HEK293 (cell line): ENCODE results near the gene SAMD13.

ENCODE experiments used
- CTCF ChIA-PET: fragments of 350-600 bp; formaldehyde crosslinking; extraction: SDS; loops from one replicate; lab custom pipeline; 2021; ENCODE audit warnings: antibody characterized with exemption; lab: Yijun Ruan, JAX
- POLR2A ChIA-PET: fragments of 300-600 bp; formaldehyde crosslinking; extraction: SDS; loops from one replicate; lab custom pipeline; 2020; ENCODE audit warnings: antibody characterized with exemption, inconsistent platforms; lab: Yijun Ruan, JAX
- H3K27ac ChIP-seq: fragments of 200-500 bp; sonication (Bioruptor generic); 2 replicates; pipeline ENCODE4 v1.5.1; 2014; ENCODE audit warnings: low read depth, low read length, control low read depth, inconsistent platforms; ENCODE audit errors: extremely low read depth
- H3K36me3 ChIP-seq, 2 experiments: fragments of 200-500 bp in 1 of 2; sonication (Bioruptor generic) in 1 of 2; 1 replicate in 1 of 2; 2 replicates in 1 of 2; pipeline ENCODE4 v1.5.1; 2014 to 2017; ENCODE audit warnings: inconsistent platforms in 2 of 2, low read length in 2 of 2; ENCODE audit not compliant: control insufficient read depth in 2 of 2, insufficient read depth in 1 of 2
- H3K4me1 ChIP-seq: fragments of 200-500 bp; sonication (Bioruptor generic); 2 replicates; pipeline ENCODE4 v1.5.1; 2014; ENCODE audit warnings: mild to moderate bottlenecking, low read length, inconsistent platforms; ENCODE audit not compliant: control insufficient read depth, insufficient read depth
- H3K4me3 ChIP-seq: 2 replicates; pipeline ENCODE4 v1.5.1; 2011; ENCODE audit warnings: low read depth, mild to moderate bottlenecking, control low read depth, low read length, moderate library complexity
- H3K9me3 ChIP-seq: fragments of 200-500 bp; sonication (Bioruptor generic); 2 replicates; pipeline ENCODE4 v1.5.1; 2014; ENCODE audit warnings: low read depth, low read length, inconsistent platforms; ENCODE audit not compliant: control insufficient read depth, insufficient read depth
- GLIS2 ChIP-seq: fragments of 450-650 bp; formaldehyde crosslinking; IDR thresholded peaks from 2 replicates; pipeline ENCODE4 v1.5.1; 2016; ENCODE audit warnings: missing biosample characterization, missing genetic modification characterization
- IKZF3 ChIP-seq: fragments of 450-650 bp; IDR thresholded peaks from 2 replicates; pipeline ENCODE4 v1.5.0; 2018; ENCODE audit warnings: missing biosample characterization, mild to moderate bottlenecking, missing genetic modification characterization, moderate library complexity
- WT1 ChIP-seq: fragments of 450-650 bp; formaldehyde crosslinking; IDR thresholded peaks from 2 replicates; pipeline ENCODE4 v1.5.1; 2016; ENCODE audit warnings: missing biosample characterization, missing genetic modification characterization
- ZBTB20 ChIP-seq: fragments of 450-650 bp; formaldehyde crosslinking; IDR thresholded peaks from 2 replicates; pipeline ENCODE4 v1.5.1; 2016; ENCODE audit warnings: missing biosample characterization, missing genetic modification characterization
- ZNF514 ChIP-seq: fragments of 450-650 bp; formaldehyde crosslinking; IDR thresholded peaks from 2 replicates; pipeline ENCODE4 v1.5.1; 2016; ENCODE audit warnings: missing biosample characterization, missing genetic modification characterization
- ZNF776 ChIP-seq: fragments of 450-650 bp; formaldehyde crosslinking; IDR thresholded peaks from 2 replicates; pipeline ENCODE4 v1.5.0; 2017; ENCODE audit warnings: missing biosample characterization, missing genetic modification characterization, borderline replicate concordance
- TF ChIP-seq, protein P1 (sequence below): fragments of 450-650 bp; formaldehyde crosslinking; IDR thresholded peaks from 2 replicates; pipeline ENCODE4 v1.5.1; 2016; ENCODE audit warnings: missing biosample characterization, missing genetic modification characterization
- TF ChIP-seq, protein P2 (sequence below): fragments of 450-650 bp; formaldehyde crosslinking; IDR thresholded peaks from 2 replicates; pipeline ENCODE4 v1.5.1; 2017; ENCODE audit warnings: missing biosample characterization, mild to moderate bottlenecking, missing genetic modification characterization, moderate library complexity
- TF ChIP-seq, protein P3 (sequence below): fragments of 450-650 bp; formaldehyde crosslinking; IDR thresholded peaks from 2 replicates; pipeline ENCODE4 v1.5.1; 2016; ENCODE audit warnings: missing biosample characterization, missing genetic modification characterization
- TF ChIP-seq, protein P4 (sequence below): fragments of 450-650 bp; formaldehyde crosslinking; conservative IDR thresholded peaks from 2 replicates; pipeline ENCODE4 v1.5.1; 2016; ENCODE audit warnings: low read depth, missing biosample characterization, missing genetic modification characterization
- TF ChIP-seq, protein P5 (sequence below): fragments of 450-650 bp; formaldehyde crosslinking; IDR thresholded peaks from 2 replicates; pipeline ENCODE4 v1.5.1; 2016; ENCODE audit warnings: missing biosample characterization, missing genetic modification characterization

SAMD13 gene

DNA sequence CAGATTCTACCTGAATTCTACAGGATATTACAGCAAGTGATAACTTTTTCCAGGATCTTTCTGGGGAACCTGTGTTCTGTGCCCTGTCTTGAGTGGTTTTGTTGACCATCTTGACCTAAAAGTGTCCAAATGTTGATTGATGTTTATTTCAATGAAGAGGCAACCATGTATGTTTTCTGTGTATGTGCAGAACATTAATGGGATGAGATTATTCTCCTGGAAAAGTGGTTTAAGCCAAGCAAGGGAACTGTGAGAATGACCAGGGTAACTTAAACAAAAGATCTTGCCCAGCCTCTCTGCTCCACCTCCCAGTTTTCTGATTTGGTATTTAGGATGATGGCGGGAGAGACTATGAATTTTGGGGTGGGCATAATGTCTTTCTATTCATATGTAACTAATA lies 1.0 kb upstream of the SAMD13 start:
- Histone ChIP-seq H3K9me3 (no peaks in the 10 kb centered on the region), H3K4me1 (peaks cover 3% of the 10 kb centered on the region; the same call in 1 of the 2 replicates), H3K4me3 (no peak overlapping the region), H3K27ac (no peak overlapping the region; the same call in 1 of the 2 replicates), H3K36me3 (no peaks in the 10 kb centered on the region)
- CTCF ChIA-PET = interaction anchor here (0.6 to 1.2 kb wide), 2 partner anchors 29 to 133 kb away, joined by 3 read pairs; no protein-coding TSS in a partner anchor
- TF ChIP-seq, protein P1, sequence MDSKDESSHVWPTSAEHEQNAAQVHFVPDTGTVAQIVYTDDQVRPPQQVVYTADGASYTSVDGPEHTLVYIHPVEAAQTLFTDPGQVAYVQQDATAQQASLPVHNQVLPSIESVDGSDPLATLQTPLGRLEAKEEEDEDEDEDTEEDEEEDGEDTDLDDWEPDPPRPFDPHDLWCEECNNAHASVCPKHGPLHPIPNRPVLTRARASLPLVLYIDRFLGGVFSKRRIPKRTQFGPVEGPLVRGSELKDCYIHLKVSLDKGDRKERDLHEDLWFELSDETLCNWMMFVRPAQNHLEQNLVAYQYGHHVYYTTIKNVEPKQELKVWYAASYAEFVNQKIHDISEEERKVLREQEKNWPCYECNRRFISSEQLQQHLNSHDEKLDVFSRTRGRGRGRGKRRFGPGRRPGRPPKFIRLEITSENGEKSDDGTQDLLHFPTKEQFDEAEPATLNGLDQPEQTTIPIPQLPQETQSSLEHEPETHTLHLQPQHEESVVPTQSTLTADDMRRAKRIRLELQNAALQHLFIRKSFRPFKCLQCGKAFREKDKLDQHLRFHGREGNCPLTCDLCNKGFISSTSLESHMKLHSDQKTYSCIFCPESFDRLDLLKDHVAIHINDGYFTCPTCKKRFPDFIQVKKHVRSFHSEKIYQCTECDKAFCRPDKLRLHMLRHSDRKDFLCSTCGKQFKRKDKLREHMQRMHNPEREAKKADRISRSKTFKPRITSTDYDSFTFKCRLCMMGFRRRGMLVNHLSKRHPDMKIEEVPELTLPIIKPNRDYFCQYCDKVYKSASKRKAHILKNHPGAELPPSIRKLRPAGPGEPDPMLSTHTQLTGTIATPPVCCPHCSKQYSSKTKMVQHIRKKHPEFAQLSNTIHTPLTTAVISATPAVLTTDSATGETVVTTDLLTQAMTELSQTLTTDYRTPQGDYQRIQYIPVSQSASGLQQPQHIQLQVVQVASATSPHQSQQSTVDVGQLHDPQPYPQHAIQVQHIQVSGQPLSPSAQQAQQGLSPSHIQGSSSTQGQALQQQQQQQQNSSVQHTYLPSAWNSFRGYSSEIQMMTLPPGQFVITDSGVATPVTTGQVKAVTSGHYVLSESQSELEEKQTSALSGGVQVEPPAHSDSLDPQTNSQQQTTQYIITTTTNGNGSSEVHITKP = peak; percentile 61
- no peak for TF ChIP-seq IKZF3 (tag by site-specific recombination)
- TF ChIP-seq, protein P2, sequence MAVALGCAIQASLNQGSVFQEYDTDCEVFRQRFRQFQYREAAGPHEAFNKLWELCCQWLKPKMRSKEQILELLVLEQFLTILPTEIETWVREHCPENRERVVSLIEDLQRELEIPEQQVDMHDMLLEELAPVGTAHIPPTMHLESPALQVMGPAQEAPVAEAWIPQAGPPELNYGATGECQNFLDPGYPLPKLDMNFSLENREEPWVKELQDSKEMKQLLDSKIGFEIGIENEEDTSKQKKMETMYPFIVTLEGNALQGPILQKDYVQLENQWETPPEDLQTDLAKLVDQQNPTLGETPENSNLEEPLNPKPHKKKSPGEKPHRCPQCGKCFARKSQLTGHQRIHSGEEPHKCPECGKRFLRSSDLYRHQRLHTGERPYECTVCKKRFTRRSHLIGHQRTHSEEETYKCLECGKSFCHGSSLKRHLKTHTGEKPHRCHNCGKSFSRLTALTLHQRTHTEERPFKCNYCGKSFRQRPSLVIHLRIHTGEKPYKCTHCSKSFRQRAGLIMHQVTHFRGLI (tag by site-specific recombination) = no peak
- POLR2A ChIA-PET = no interaction called here

DNA sequence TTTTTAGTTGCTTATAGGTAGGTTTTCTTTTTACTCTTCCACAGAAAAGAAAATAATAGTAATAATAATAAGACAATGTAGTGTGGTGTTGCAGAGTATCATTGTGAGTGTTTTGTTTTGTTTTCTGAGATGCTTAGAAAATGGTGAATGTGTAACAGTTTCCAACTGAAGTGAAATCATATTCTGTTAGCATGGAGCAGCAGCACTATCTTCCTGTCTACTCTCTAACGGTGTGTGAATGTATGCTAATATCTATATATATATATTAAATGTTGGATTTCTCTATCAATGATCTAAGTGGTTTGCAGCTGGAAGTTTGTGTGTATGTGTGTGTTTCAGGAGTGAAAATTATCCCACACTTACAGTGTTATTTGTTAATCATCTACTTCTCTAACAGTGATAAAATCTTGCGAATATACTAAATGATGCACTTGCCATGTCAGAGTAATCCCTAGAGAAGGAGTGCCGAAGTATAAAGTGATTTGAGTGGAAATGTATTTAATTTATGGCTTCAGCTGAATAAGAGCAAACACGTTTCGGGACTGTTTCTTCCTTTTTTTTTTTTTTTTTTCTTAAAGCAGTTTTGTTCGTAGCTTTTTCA lies 377 bp downstream of the SAMD13 start:
- Histone ChIP-seq H3K9me3 (no peaks in the 10 kb centered on the region), H3K27ac (no peak overlapping the region), H3K4me3 (peak overlapping the region; percentile 17; the same call in 1 of the 2 replicates), H3K36me3 (no peaks in the 10 kb centered on the region), H3K4me1 (peaks cover 3% of the 10 kb centered on the region; the same call in 1 of the 2 replicates)
- ChIA-PET CTCF (interaction anchor here (0.6 to 1.1 kb wide), 5 partner anchors 9 to 546 kb away, joined by 3 to 5 read pairs (median 4); no protein-coding TSS in a partner anchor), POLR2A (interaction anchor here (0.7 to 1.1 kb wide), 3 partner anchors 13 to 63 kb away, joined by 3 read pairs; no protein-coding TSS in a partner anchor)
- TF ChIP-seq, protein P3, sequence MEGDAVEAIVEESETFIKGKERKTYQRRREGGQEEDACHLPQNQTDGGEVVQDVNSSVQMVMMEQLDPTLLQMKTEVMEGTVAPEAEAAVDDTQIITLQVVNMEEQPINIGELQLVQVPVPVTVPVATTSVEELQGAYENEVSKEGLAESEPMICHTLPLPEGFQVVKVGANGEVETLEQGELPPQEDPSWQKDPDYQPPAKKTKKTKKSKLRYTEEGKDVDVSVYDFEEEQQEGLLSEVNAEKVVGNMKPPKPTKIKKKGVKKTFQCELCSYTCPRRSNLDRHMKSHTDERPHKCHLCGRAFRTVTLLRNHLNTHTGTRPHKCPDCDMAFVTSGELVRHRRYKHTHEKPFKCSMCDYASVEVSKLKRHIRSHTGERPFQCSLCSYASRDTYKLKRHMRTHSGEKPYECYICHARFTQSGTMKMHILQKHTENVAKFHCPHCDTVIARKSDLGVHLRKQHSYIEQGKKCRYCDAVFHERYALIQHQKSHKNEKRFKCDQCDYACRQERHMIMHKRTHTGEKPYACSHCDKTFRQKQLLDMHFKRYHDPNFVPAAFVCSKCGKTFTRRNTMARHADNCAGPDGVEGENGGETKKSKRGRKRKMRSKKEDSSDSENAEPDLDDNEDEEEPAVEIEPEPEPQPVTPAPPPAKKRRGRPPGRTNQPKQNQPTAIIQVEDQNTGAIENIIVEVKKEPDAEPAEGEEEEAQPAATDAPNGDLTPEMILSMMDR (tag by site-specific recombination) = no peak
- peak; percentile 43; the same call in 1 of the 2 replicates for TF ChIP-seq WT1 (tag by site-specific recombination)

DNA sequence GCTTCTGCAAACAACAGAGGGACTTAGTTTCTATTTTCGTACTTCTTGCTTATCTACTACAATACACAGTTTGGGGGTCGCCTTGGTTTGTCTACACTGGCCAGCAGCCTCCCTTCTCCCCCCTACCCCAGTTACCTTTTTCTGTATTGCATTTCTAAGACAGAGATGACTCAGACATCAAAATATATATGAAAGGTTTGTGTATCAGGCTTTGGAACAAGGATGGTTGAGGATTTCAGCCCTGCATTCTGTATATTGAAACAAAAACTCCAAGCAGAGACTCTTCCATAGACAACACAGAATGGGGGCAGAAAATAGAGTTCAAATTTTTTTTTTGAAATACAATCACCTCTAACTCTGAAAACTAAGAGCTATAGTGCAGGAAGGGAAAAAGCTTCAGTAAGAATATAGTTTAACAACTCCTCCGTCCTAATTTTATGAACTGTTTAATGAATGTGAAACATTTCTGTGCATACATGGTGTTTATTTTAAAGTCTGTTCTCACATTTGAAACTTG lies 1.9 kb downstream of the SAMD13 start:
- peak overlapping the region; percentile 29 for H3K4me3 ChIP-seq
- H3K36me3 ChIP-seq = no peaks in the 10 kb centered on the region
- peak overlapping the region; percentile 1; the same call in 1 of the 2 replicates for H3K27ac ChIP-seq
- no peaks in the 10 kb centered on the region for H3K9me3 ChIP-seq
- TF ChIP-seq ZBTB20 = peak; percentile 97
- TF ChIP-seq ZNF776 = no peak
- H3K4me1 ChIP-seq = peaks cover 3% of the 10 kb centered on the region; the same call in 1 of the 2 replicates
- POLR2A ChIA-PET = no interaction called here
- CTCF ChIA-PET = interaction anchor here (0.6 to 1.6 kb wide), 4 partner anchors 10 to 1493 kb away, joined by 3 to 7 read pairs (median 4); no protein-coding TSS in a partner anchor

DNA sequence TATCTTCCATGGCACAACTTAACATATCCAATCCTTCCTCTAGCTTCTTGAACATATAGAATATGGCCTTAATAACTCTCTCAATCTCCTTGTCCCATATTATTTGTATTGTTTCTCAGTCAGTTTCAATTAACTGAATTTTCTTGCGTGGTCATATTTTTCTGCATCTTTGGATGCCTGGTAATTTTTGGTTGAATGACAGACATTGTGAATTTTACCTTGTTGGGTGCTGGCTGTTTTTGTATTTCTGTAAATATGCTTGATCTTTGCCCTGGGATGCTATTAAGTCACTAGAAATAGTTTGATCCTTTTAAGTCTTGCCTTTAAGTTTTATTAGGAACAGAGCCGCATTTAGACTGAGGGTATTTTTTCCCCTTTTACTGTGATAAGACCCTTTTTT lies 5.9 kb downstream of the SAMD13 start:
- peaks cover 3% of the 10 kb centered on the region; the same call in 1 of the 2 replicates for H3K4me1 ChIP-seq
- ChIA-PET POLR2A (no interaction called here), CTCF (no interaction called here)
- no peak overlapping the region for H3K4me3 ChIP-seq
- no peak overlapping the region for H3K27ac ChIP-seq
- no peaks in the 10 kb centered on the region for H3K9me3 ChIP-seq
- no peaks in the 10 kb centered on the region for H3K36me3 ChIP-seq
- TF ChIP-seq, protein P4, sequence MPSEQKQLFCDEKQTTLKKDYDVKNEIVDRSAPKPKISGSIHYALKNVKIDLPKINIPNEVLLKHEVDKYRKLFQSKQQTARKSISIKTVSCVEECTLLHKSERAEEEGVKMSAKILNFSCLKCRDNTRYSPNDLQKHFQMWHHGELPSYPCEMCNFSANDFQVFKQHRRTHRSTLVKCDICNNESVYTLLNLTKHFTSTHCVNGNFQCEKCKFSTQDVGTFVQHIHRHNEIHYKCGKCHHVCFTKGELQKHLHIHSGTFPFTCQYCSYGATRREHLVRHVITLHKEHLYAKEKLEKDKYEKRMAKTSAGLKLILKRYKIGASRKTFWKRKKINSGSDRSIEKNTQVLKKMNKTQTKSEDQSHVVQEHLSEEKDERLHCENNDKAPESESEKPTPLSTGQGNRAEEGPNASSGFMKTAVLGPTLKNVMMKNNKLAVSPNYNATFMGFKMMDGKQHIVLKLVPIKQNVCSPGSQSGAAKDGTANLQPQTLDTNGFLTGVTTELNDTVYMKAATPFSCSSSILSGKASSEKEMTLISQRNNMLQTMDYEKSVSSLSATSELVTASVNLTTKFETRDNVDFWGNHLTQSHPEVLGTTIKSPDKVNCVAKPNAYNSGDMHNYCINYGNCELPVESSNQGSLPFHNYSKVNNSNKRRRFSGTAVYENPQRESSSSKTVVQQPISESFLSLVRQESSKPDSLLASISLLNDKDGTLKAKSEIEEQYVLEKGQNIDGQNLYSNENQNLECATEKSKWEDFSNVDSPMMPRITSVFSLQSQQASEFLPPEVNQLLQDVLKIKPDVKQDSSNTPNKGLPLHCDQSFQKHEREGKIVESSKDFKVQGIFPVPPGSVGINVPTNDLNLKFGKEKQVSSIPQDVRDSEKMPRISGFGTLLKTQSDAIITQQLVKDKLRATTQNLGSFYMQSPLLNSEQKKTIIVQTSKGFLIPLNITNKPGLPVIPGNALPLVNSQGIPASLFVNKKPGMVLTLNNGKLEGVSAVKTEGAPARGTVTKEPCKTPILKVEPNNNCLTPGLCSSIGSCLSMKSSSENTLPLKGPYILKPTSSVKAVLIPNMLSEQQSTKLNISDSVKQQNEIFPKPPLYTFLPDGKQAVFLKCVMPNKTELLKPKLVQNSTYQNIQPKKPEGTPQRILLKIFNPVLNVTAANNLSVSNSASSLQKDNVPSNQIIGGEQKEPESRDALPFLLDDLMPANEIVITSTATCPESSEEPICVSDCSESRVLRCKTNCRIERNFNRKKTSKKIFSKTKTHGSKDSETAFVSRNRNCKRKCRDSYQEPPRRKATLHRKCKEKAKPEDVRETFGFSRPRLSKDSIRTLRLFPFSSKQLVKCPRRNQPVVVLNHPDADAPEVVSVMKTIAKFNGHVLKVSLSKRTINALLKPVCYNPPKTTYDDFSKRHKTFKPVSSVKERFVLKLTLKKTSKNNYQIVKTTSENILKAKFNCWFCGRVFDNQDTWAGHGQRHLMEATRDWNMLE (tag by site-specific recombination) = no peak
- TF ChIP-seq GLIS2 = no peak
- TF ChIP-seq, protein P5, sequence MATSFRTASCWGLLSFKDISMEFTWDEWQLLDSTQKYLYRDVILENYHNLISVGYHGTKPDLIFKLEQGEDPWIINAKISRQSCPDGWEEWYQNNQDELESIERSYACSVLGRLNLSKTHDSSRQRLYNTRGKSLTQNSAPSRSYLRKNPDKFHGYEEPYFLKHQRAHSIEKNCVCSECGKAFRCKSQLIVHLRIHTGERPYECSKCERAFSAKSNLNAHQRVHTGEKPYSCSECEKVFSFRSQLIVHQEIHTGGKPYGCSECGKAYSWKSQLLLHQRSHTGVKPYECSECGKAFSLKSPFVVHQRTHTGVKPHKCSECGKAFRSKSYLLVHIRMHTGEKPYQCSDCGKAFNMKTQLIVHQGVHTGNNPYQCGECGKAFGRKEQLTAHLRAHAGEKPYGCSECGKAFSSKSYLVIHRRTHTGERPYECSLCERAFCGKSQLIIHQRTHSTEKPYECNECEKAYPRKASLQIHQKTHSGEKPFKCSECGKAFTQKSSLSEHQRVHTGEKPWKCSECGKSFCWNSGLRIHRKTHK (tag by site-specific recombination) = peak; percentile 96
- TF ChIP-seq ZNF514 = no peak
